Fibroblast of mammary gland (primary cell): ENCODE data around the gene SNX30.

Experiments used
- DNase-seq: peaks from one replicate; pipeline ENCODE4 v3.0.0-alpha.2; 2010; ENCODE audit warnings: low read depth
- H3K4me3 ChIP-seq: 2 replicates; pipeline ENCODE4 v1.5.1; 2011; ENCODE audit warnings: low read depth, mild to moderate bottlenecking, low read length, moderate library complexity; ENCODE audit not compliant: control insufficient read depth
- CTCF ChIP-seq: conservative IDR thresholded peaks from 2 replicates; pipeline ENCODE4 v1.5.1; 2011; ENCODE audit warnings: low read depth, low read length, inconsistent platforms; ENCODE audit not compliant: control insufficient read depth, insufficient read depth

SNX30 gene

GRCh38 chr9:112858005-112858404 lies 107.4 kb downstream of the SNX30 start:
- TF ChIP-seq CTCF: no peak
- DNase-seq: no peak
- H3K4me3 ChIP-seq: no peak overlapping the region

GRCh38 chr9:112858625-112859147 lies 108.1 kb downstream of the SNX30 start:
- no peak overlapping the region for H3K4me3 ChIP-seq
- DNase-seq: peak; percentile 37
- no peak for TF ChIP-seq CTCF

- no peak overlapping the region for H3K4me3 ChIP-seq
- no peak for TF ChIP-seq CTCF
- DNase-seq: no peak
Measured at GRCh38 chr9:112860451-112860850, 109.9 kb downstream of the SNX30 start.

GRCh38 chr9:112861155-112861554 lies 110.6 kb downstream of the SNX30 start:
- no peak overlapping the region for H3K4me3 ChIP-seq
- no peak for TF ChIP-seq CTCF
- DNase-seq: no peak

- H3K4me3 ChIP-seq: no peak overlapping the region
- no peak for TF ChIP-seq CTCF
- peak; percentile 49 for DNase-seq
Measured at GRCh38 chr9:112861638-112862555, 111.3 kb downstream of the SNX30 start.

GRCh38 chr9:112863214-112863613 lies 112.7 kb downstream of the SNX30 start:
- no peak for TF ChIP-seq CTCF
- peak; percentile 51 for DNase-seq

More at GRCh38 chr9:112863214-112863613, 112.7 kb downstream of the SNX30 start:
- H3K4me3 ChIP-seq: no peak overlapping the region
